GM18520 (cell line): ENCODE data around the gene VPS51.

ENCODE experiments used
- ATAC-seq: cut with Tn5 transposase; IDR thresholded peaks from one replicate; pipeline ENCODE4 v1.9.1; 2021; ENCODE audit not compliant: unreplicated experiment

The VPS51 gene

DNA sequence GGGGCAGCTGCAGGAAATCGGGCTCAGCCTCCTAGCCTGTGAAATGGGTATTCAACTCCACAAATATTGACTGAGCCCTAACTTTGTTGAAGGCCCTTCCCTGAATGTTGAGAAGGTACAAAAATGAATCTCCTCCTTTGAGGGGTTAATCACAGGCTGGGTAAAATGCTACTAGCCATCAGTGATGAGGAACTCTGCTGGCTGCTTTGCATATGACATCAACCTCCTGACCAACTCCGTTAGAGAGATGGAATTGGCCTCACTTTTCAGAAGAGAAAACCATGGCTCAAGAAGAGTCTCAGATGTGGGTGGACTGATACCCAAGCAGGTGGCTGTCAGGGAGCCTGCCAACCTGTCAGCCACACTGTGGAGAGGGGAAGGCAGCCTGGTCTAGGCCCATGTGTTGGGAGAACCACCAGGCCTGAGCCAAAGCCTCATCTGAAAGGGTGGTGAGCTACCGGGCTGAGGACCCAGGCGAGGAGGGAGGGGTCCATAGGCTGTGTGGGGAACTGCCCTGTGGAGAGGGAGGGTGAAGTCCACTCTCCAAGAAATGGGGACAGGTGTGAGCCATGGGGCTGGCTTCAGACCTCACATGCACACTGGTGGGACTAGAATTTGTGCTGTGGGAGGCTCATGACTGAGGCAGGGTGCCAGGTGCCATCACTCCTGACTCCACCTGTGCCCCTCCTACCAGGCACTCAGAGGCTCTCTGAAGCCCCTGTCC, 23.9 kb upstream of the VPS51 start:
- ATAC-seq, result no peak

GRCh38 chr11:65072631-65072966, 23.4 kb upstream of the VPS51 start:
- no peak for ATAC-seq

DNA sequence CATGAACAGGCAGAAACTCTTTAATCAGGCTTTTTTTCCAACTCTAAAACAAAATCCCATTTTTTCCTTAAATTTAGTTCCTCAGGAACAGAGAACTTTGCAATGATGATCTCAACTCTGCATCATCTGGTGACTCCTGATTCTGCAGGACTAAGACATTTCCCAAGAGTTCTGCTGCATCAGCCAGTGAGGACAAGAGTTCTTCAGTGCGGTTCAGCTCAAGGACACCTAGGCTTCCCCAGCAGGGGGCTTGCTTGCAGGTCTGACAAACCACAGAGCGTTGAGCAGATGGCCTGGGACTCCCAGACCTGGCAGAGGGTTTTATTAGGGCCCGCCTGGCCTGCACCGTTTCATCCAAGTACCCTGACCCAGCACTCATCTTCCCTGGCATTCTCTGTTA, 18.6 kb upstream of the VPS51 start:
- ATAC-seq, result no peak

- ATAC-seq, result no peak
These were observed 17.9 kb upstream of the VPS51 start for GRCh38 chr11:65078151-65078550.

DNA sequence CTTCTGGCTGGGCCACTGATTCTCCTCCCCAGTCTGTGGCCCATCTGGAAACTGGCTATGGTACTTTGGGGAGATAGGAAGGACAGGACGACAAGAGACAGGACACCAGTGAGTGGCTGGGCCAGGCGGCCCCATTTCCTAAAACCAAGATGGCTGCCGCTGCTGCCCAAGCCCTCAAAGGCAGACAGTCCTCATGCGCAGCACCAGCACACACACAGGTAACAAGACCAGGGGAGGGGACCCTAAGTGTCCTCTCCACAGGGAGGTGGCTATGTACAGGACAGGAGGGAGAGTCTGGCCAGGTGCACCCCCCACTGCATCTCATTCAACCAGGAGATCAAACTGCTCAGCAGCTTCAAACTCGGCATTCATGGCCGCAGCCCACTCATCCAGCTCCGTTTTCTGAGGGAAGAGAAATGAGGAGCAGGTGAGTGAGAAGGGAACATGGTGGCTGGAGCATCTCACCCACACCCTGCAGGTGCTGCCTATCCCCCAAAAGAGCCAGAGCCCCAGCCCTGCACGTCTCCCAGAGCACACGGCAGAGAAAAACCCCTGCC, 17.1 kb upstream of the VPS51 start:
- no peak for ATAC-seq

GRCh38 chr11:65083134-65083833, 12.7 kb upstream of the VPS51 start:
- no peak for ATAC-seq

GRCh38 chr11:65083834-65084597, 12.0 kb upstream of the VPS51 start, which contains the start of the genes CDCA5 and ZFPL1:
TSS of gene CDCA5 (minus strand) at chr11:65084040. CDS start at chr11:65083978, 62 bp downstream.
TSS of gene ZFPL1 (plus strand) at chr11:65084222. CDS start at chr11:65084699, 477 bp downstream.
- ATAC-seq, result peak; percentile 75

GRCh38 chr11:65084598-65085375, 11.2 kb upstream of the VPS51 start:
- ATAC-seq, result no peak

DNA sequence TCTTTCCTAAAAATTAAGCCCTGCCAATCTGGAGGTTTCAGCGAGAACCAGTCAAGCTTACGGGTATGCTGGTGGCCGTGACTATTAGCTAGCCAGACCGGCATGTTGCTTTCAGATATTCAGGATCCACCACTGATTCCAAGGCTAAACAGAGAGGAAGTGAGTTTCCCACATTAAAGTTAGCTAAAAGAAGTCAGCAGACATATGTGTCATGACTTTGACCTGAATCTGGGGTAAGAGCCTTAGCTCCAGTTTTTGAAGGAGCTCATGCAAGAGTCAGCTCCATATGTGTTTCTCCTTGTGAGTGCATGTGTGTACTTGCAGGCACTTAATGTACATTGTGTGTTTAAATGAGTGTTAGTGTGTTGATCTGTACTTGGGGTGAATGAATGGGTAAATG, 10.6 kb upstream of the VPS51 start:
- ATAC-seq, result no peak

- no peak for ATAC-seq
These were observed 9.2 kb upstream of the VPS51 start for GRCh38 chr11:65086809-65087208.

DNA sequence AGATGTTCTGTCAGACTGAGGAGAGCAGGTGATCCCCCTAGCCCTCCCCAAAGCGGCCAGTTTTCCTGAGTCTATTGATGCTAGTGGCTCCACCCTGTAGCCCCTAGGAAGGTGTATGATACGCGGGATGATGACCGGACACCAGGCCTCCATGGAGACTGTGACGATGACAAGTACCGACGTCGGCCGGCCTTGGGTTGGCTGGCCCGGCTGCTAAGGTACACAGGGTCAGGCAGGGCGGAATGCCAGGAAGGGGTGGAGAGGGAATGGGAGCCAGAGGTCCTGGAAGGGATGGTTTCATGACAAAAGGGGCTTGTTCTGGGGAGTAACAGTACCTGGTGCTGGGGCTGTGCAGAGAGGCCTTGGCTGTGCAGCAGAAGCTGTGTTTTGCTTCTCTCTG, 8.8 kb upstream of the VPS51 start:
- no peak for ATAC-seq

- ATAC-seq, result no peak
These were observed 8.2 kb upstream of the VPS51 start for GRCh38 chr11:65087827-65088226.

DNA sequence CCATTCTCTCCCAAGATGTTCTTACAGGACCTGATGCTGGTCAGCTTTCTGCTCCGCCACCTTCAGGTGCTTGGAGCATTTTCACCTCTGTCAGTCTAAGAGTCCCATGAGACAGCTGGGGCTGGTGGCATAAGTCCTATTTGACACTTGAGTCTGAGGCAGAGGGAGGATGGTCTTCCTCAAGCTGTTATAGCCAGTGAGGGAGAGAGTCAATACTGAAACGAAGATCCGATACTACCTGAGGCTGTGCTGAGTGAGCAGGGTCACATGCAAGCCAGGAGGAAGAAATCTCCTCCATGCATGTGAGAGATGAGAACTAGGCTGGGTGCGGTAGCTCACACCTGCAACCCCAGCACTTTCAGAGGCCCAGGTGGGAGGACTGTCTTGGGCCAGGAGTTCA, 6.4 kb upstream of the VPS51 start:
- ATAC-seq, result no peak

DNA sequence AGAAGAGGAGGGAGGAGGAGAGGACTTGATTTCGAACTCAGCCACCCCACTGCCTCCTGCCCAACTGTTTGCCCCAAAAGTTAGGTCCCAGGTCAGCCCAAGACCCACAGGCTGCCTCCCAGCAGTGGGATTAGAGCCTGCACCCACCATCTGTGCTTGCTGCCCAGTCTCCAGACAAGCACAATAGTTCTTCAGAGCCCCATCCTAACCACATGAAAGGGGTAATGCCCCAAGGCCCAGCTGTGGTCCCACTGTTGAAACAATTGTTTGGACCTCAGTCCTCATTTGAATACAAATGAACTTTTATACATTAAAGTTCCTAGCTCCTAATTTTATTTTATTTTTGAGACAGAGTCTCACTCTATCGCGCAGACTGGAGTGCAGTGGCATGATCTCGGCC, 5.4 kb upstream of the VPS51 start:
- no peak for ATAC-seq

GRCh38 chr11:65095427-65095826, 587 bp upstream of the VPS51 start:
- no peak for ATAC-seq

GRCh38 chr11:65096926-65097325, 912 bp downstream of the VPS51 start:
- no peak for ATAC-seq

DNA sequence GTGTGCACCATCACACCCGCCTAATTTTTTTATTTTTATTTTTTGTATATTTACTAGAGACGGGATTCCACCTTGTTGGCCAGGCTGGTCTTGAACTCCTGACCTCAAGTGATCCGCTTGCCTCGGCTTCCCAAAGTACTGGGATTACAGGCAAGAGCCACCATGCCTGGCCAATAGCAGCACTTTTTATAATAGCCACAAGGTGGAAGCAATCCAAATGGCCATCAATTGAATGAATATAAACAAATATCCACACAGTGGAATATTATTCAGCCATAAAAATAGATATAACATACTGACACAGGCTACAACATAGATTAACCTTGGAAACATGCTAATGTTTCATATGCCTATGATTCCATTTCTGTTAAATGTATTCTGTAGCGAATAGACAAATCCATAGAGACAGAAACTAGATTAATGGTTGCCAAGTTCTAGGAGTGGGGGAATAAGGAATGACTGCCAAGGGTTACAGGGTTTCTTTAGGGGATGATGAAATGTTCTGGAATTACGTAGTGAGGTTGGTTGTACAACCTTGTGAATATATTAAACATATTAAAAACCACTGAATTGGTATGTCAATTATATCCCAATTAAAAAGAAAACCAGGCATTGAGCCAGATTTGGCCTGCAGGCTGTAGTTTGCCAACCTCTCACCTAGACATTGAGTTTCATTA, 4.8 kb downstream of the VPS51 start:
- ATAC-seq, result no peak

DNA sequence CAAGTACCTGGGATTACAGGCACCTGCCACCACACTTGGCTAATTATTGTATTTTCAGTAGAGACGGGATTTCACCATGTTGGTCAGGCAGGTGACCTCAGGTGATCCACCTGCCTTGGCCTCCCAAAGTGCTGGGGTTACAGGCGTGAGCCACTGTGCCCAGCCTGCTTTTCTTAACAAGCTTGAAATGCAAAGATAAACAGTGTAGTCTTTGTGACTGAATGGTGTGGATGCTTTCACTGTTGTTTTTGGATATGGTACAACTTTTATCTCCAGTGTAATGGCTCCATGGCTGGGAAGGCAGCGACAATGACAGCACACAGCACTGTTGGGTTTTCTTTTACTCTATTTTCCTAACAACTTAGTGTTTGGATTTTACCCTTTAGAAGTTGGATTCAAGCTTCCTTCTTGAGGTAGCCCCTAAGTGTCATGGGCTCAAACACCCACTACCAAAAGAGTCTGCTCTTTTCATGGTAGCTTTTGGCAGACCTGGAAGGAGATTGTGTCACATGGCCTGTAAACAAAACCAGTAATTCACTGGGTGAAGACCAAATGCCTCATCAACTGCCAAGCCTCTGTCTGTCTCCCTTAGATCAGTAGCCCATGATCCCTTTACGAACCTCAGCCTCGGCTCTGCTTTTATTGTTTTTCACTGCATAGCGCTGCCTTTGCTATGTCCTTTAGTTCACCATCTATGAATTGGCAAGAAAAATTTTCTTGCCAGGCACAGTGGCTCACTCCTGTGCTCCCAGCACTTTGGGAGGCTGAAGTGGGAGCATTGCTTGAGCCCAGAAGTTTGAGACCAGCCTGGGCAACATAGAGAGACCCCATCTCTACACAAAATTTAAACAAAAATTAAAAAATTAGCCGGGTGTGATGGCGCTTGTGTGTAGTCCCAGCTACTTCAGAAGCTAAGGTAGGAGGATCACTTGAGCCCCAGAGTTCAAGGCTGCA, 6.4 kb downstream of the VPS51 start:
- ATAC-seq, result no peak

- no peak for ATAC-seq
These were observed 7.5 kb downstream of the VPS51 start for GRCh38 chr11:65103476-65103875.
